NOMO-1 (cell line): ENCODE measurements around the gene KCNK18.

Experiments
- DNase-seq, 2 experiments: peaks; one replicate each; lab custom pipeline; 2025; ENCODE audit not compliant: unreplicated experiment in 2 of 2; lab: John Stamatoyannopoulos, UW

Gene KCNK18

GRCh38 chr10:117248750-117249465, 51.6 kb downstream of the KCNK18 start:
- no peak for DNase-seq

GRCh38 chr10:117249493-117250093, 52.3 kb downstream of the KCNK18 start:
- no peak for DNase-seq

- no peak for DNase-seq
Observed at GRCh38 chr10:117250411-117250810, 53.1 kb downstream of the KCNK18 start.

GRCh38 chr10:117253908-117254307, 56.6 kb downstream of the KCNK18 start:
- DNase-seq, result no peak

GRCh38 chr10:117254338-117254737, 57.0 kb downstream of the KCNK18 start:
- no peak for DNase-seq

GRCh38 chr10:117254774-117255735, 57.8 kb downstream of the KCNK18 start:
- no peak for DNase-seq

GRCh38 chr10:117255835-117256460, 58.7 kb downstream of the KCNK18 start:
- DNase-seq, result no peak

GRCh38 chr10:117256910-117257309, 59.6 kb downstream of the KCNK18 start:
- no peak for DNase-seq

- no peak for DNase-seq
Observed at GRCh38 chr10:117257721-117258120, 60.4 kb downstream of the KCNK18 start.

- DNase-seq, result peak; percentile 18 to 22
Observed at GRCh38 chr10:117259279-117259678, 62.0 kb downstream of the KCNK18 start.
